Measurements from ENCODE around the gene UFD1. TPM values are rescaled to one million over a fixed set of nuclear protein-coding genes. Genes with fewer than 3 reads are reported as not detected.

UFD1 gene
- total and polyA plus RNA-seq, 4 donors, result 28.9 to 58.3 (median 52.6) TPM

GRCh38 chr22:19455585-19456370, 23.2 kb downstream of the UFD1 start:
- Histone ChIP-seq H3K4me3 (ENCODE audit: low read depth, low read length) (no peak overlapping the region), H3K27me3 (ENCODE audit: control insufficient read depth, insufficient read depth, low read length) (no peaks in the 10 kb centered on the region), H3K4me1 (ENCODE audit: control insufficient read depth, insufficient read depth, low read length) (no peaks in the 10 kb centered on the region), H3K9me3 (ENCODE audit: control insufficient read depth, insufficient read depth, low read length) (no peaks in the 10 kb centered on the region), H3K36me3 (ENCODE audit: control insufficient read depth, insufficient read depth, low read length) (peaks cover 71% of the 10 kb centered on the region), H3K27ac (ENCODE audit: low read depth, low read length) (no peak overlapping the region)
- DNase-seq (ENCODE audit: low read depth in 4 of 6, low spot score in 6 of 6), result no peak
- WGBS (ENCODE audit: insufficient coverage), result 65% methylated on average over 2 of the region's 4 CpGs

- no peak overlapping the region for H3K4me3 ChIP-seq (ENCODE audit: low read depth, low read length)
- H3K27ac ChIP-seq (ENCODE audit: low read depth, low read length), result no peak overlapping the region
- peaks cover 68% of the 10 kb centered on the region for H3K36me3 ChIP-seq (ENCODE audit: control insufficient read depth, insufficient read depth, low read length)
- WGBS (ENCODE audit: insufficient coverage), result 93% methylated on average over 1 of the region's 2 CpGs
- no peaks in the 10 kb centered on the region for H3K9me3 ChIP-seq (ENCODE audit: control insufficient read depth, insufficient read depth, low read length)
- H3K4me1 ChIP-seq (ENCODE audit: control insufficient read depth, insufficient read depth, low read length), result no peaks in the 10 kb centered on the region
- no peak for DNase-seq (ENCODE audit: low read depth in 4 of 6, low spot score in 6 of 6)
- no peaks in the 10 kb centered on the region for H3K27me3 ChIP-seq (ENCODE audit: control insufficient read depth, insufficient read depth, low read length)
Measured at GRCh38 chr22:19455033-19455432, 24.0 kb downstream of the UFD1 start.

- no peak for DNase-seq (ENCODE audit: low read depth in 4 of 6, low spot score in 6 of 6)
- peaks cover 3% of the 10 kb centered on the region for H3K4me1 ChIP-seq (ENCODE audit: control insufficient read depth, insufficient read depth, low read length)
- no peaks in the 10 kb centered on the region for H3K27me3 ChIP-seq (ENCODE audit: control insufficient read depth, insufficient read depth, low read length)
- no peak overlapping the region for H3K4me3 ChIP-seq (ENCODE audit: low read depth, low read length)
- H3K36me3 ChIP-seq (ENCODE audit: control insufficient read depth, insufficient read depth, low read length), result peaks cover 67% of the 10 kb centered on the region
- no peaks in the 10 kb centered on the region for H3K9me3 ChIP-seq (ENCODE audit: control insufficient read depth, insufficient read depth, low read length)
- H3K27ac ChIP-seq (ENCODE audit: low read depth, low read length), result no peak overlapping the region
- WGBS (ENCODE audit: insufficient coverage), result 82% methylated on average over 5 of the region's 6 CpGs
Measured at GRCh38 chr22:19454156-19454555, 24.8 kb downstream of the UFD1 start.

- H3K4me3 ChIP-seq (ENCODE audit: low read depth, low read length), result no peak overlapping the region
- no peak for DNase-seq (ENCODE audit: low read depth in 4 of 6, low spot score in 6 of 6)
- 98% methylated on average over 5 of the region's 5 CpGs for whole genome bisulfite sequencing (ENCODE audit: insufficient coverage)
- no peaks in the 10 kb centered on the region for H3K9me3 ChIP-seq (ENCODE audit: control insufficient read depth, insufficient read depth, low read length)
- peaks cover 7% of the 10 kb centered on the region for H3K4me1 ChIP-seq (ENCODE audit: control insufficient read depth, insufficient read depth, low read length)
- H3K27ac ChIP-seq (ENCODE audit: low read depth, low read length), result no peak overlapping the region
- H3K36me3 ChIP-seq (ENCODE audit: control insufficient read depth, insufficient read depth, low read length), result peaks cover 66% of the 10 kb centered on the region
- H3K27me3 ChIP-seq (ENCODE audit: control insufficient read depth, insufficient read depth, low read length), result no peaks in the 10 kb centered on the region
Measured at GRCh38 chr22:19453718-19454117, 25.3 kb downstream of the UFD1 start.

GRCh38 chr22:19451570-19451969, 27.4 kb downstream of the UFD1 start:
- no peak for DNase-seq (ENCODE audit: low read depth in 4 of 6, low spot score in 6 of 6)
- H3K36me3 ChIP-seq (ENCODE audit: control insufficient read depth, insufficient read depth, low read length), result peaks cover 50% of the 10 kb centered on the region
- H3K4me3 ChIP-seq (ENCODE audit: low read depth, low read length), result no peak overlapping the region
- H3K27me3 ChIP-seq (ENCODE audit: control insufficient read depth, insufficient read depth, low read length), result no peaks in the 10 kb centered on the region
- H3K27ac ChIP-seq (ENCODE audit: low read depth, low read length), result no peak overlapping the region
- peaks cover 18% of the 10 kb centered on the region for H3K4me1 ChIP-seq (ENCODE audit: control insufficient read depth, insufficient read depth, low read length)
- no peaks in the 10 kb centered on the region for H3K9me3 ChIP-seq (ENCODE audit: control insufficient read depth, insufficient read depth, low read length)
- WGBS (ENCODE audit: insufficient coverage), result 57% methylated on average over 1 of the region's 4 CpGs

- no peak for DNase-seq (ENCODE audit: low read depth in 4 of 6, low spot score in 6 of 6)
- no peak overlapping the region for H3K27ac ChIP-seq (ENCODE audit: low read depth, low read length)
- H3K9me3 ChIP-seq (ENCODE audit: control insufficient read depth, insufficient read depth, low read length), result no peaks in the 10 kb centered on the region
- H3K4me3 ChIP-seq (ENCODE audit: low read depth, low read length), result no peak overlapping the region
- WGBS (ENCODE audit: insufficient coverage), result 92% methylated on average over 2 of the region's 8 CpGs
- H3K4me1 ChIP-seq (ENCODE audit: control insufficient read depth, insufficient read depth, low read length), result peaks cover 27% of the 10 kb centered on the region
- H3K36me3 ChIP-seq (ENCODE audit: control insufficient read depth, insufficient read depth, low read length), result peaks cover 44% of the 10 kb centered on the region
- no peaks in the 10 kb centered on the region for H3K27me3 ChIP-seq (ENCODE audit: control insufficient read depth, insufficient read depth, low read length)
Measured at GRCh38 chr22:19450363-19451175, 28.4 kb downstream of the UFD1 start.

GRCh38 chr22:19449422-19449767, 29.6 kb downstream of the UFD1 start:
- WGBS (ENCODE audit: insufficient coverage), result 83% methylated on average over 1 of the region's 2 CpGs
- Histone ChIP-seq H3K36me3 (ENCODE audit: control insufficient read depth, insufficient read depth, low read length) (peaks cover 40% of the 10 kb centered on the region), H3K4me1 (ENCODE audit: control insufficient read depth, insufficient read depth, low read length) (peaks cover 28% of the 10 kb centered on the region), H3K9me3 (ENCODE audit: control insufficient read depth, insufficient read depth, low read length) (no peaks in the 10 kb centered on the region), H3K27ac (ENCODE audit: low read depth, low read length) (no peak overlapping the region), H3K27me3 (ENCODE audit: control insufficient read depth, insufficient read depth, low read length) (no peaks in the 10 kb centered on the region), H3K4me3 (ENCODE audit: low read depth, low read length) (no peak overlapping the region)
- DNase-seq (ENCODE audit: low read depth in 4 of 6, low spot score in 6 of 6), result no peak

GRCh38 chr22:19448739-19449421, 30.1 kb downstream of the UFD1 start:
- Histone ChIP-seq H3K4me3 (ENCODE audit: low read depth, low read length) (no peak overlapping the region), H3K27me3 (ENCODE audit: control insufficient read depth, insufficient read depth, low read length) (no peaks in the 10 kb centered on the region), H3K4me1 (ENCODE audit: control insufficient read depth, insufficient read depth, low read length) (peaks cover 28% of the 10 kb centered on the region), H3K27ac (ENCODE audit: low read depth, low read length) (no peak overlapping the region), H3K9me3 (ENCODE audit: control insufficient read depth, insufficient read depth, low read length) (no peaks in the 10 kb centered on the region), H3K36me3 (ENCODE audit: control insufficient read depth, insufficient read depth, low read length) (peaks cover 40% of the 10 kb centered on the region)
- no peak for DNase-seq (ENCODE audit: low read depth in 4 of 6, low spot score in 6 of 6)
- WGBS (ENCODE audit: insufficient coverage), result 53% methylated on average over 4 of the region's 5 CpGs

GRCh38 chr22:19448076-19448607, 30.9 kb downstream of the UFD1 start:
- Histone ChIP-seq H3K36me3 (ENCODE audit: control insufficient read depth, insufficient read depth, low read length) (peaks cover 39% of the 10 kb centered on the region), H3K27me3 (ENCODE audit: control insufficient read depth, insufficient read depth, low read length) (no peaks in the 10 kb centered on the region), H3K4me3 (ENCODE audit: low read depth, low read length) (peak overlapping the region; percentile 51), H3K27ac (ENCODE audit: low read depth, low read length) (peak overlapping the region; percentile 81), H3K4me1 (ENCODE audit: control insufficient read depth, insufficient read depth, low read length) (peaks cover 28% of the 10 kb centered on the region), H3K9me3 (ENCODE audit: control insufficient read depth, insufficient read depth, low read length) (no peaks in the 10 kb centered on the region)
- 22% methylated on average over 11 of the region's 14 CpGs for WGBS (ENCODE audit: insufficient coverage)
- DNase-seq (ENCODE audit: low read depth in 4 of 6, low spot score in 6 of 6), result peak in 2 of 6 donors; percentile 23 to 84
